Naive B cell (primary cell): ENCODE data around the gene LYPD8. TPM values are rescaled to one million over a fixed set of nuclear protein-coding genes. Genes with fewer than 3 reads are reported as not detected.

Experiments
- ATAC-seq, 2 donors: fragments of 150-1000 bp; cut with Tn5 transposase; 2 replicates each; pipeline ENCODE4 v1.10.0; 2021; ENCODE audit warnings: low read depth in 2 of 2, mild to moderate bottlenecking in 2 of 2, moderate library complexity in 2 of 2
- DNase-seq: peaks from one replicate; pipeline ENCODE4 v3.0.0; 2022
- H3K27ac Mint-ChIP-seq, 6 donors: one replicate each; pipeline ENCODE4 v1.8.0; 2020 to 2022; ENCODE audit warnings: mild to moderate bottlenecking in 6 of 6, mixed read lengths in 6 of 6, moderate library complexity in 5 of 6, inconsistent platforms in 2 of 6
- H3K27me3 Mint-ChIP-seq, 3 donors: one replicate each; pipeline ENCODE4 v1.8.0; 2021 to 2022; ENCODE audit warnings: mixed read lengths in 3 of 3, mild to moderate bottlenecking in 1 of 3
- H3K36me3 Mint-ChIP-seq, 2 donors: one replicate each; pipeline ENCODE4 v1.8.0; 2020 to 2022; ENCODE audit warnings: mixed read lengths in 2 of 2, inconsistent platforms in 1 of 2, mild to moderate bottlenecking in 1 of 2
- H3K4me1 Mint-ChIP-seq, 3 donors: one replicate each; pipeline ENCODE4 v1.8.0; 2020 to 2022; ENCODE audit warnings: mixed read lengths in 3 of 3, inconsistent platforms in 1 of 3, mild to moderate bottlenecking in 1 of 3, moderate library complexity in 1 of 3
- H3K4me3 Mint-ChIP-seq, 8 donors: one replicate each; pipeline ENCODE4 v1.8.0; 2020 to 2022; ENCODE audit warnings: mild to moderate bottlenecking in 8 of 8, mixed read lengths in 8 of 8, moderate library complexity in 8 of 8, inconsistent platforms in 2 of 8
- H3K9me3 Mint-ChIP-seq, 7 donors: one replicate each; pipeline ENCODE4 v1.8.0; 2020 to 2022; ENCODE audit warnings: mixed read lengths in 7 of 7, mild to moderate bottlenecking in 5 of 7, inconsistent platforms in 2 of 7, moderate library complexity in 1 of 7
- polyA plus RNA-seq, 6 donors: library from polyadenylated mRNA; unstranded; fragments of 300-500 nt; fragmentation: Illumina TruSeq; gene quantifications; one replicate each; pipeline ENCODE4 v1.2.3, GENCODE V29; 2021; ENCODE audit warnings: low read depth in 6 of 6

Gene LYPD8
- polyA plus RNA-seq, 6 donors from 2014 or later: 0.39 TPM; not detected in 5

DNA sequence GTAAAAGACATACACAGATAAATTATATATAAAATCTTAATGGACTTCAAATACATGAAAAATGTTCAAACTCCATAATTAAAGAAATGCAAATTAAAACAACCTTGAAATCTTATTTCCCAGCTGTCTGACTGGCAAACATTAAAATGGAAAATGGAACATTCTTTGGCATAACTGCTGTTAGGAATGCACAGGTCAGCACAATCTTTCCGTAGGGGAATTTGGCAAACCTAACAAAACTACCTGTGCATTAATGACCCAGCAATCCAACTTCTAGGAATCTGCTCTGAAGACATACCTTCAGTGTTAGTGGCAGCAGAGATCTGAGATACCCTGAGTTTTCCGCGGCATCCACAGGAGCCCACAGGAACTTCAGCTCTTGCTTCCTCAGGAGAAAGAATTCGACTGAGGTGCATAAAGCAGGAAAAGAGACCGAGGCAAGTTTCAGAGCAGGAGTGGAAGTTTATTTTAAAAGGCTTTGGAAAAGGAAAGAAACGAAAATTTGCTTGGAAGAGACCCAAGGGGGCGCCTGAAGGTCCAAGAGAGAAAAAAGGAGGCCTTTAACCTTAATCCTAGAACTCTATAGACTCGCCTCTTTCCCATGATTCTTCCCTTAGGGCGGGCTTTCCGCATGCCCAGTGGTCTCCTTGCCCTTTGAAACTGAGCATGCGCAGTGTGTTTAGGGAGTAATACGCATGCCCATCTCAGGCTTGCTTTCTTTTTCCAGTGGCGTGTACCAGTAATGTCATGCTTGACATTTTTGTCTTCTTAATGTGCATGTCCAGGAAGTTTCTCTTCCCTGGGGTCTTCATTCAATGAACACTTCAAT, 24.8 kb downstream of the LYPD8 start:
- Mint-ChIP-seq H3K4me3 (no peak overlapping the region), H3K27ac (no peak overlapping the region), H3K27me3 (no peaks in the 10 kb centered on the region), H3K36me3 (peaks cover 0 to 7% of the 10 kb centered on the region in 2 donors), H3K4me1 (no peaks in the 10 kb centered on the region), H3K9me3 (peaks cover 0 to 10% (median 7%) of the 10 kb centered on the region in 7 donors)
- DNase-seq: no peak
- no peak for ATAC-seq

DNA sequence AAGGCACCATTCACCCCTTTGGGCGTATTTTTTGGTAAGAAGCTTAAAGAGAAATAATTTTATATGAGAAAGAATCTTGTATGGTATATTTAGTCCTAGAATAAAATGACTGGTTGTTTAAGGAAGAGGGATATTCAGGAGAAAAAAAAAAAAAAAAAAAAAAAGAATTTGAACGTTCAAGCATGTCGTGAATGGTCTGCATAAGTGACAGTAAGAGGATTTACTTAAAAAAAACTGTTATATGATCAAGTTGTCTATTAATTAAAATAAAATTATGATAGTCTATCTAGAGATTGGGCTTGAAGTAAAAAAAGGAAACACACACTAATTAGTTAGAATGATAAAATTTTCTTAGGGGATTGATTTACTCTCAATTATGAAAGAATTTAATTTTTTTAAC, 41.3 kb downstream of the LYPD8 start:
- no peak for DNase-seq
- Mint-ChIP-seq H3K27me3 (peaks cover 0 to 19% (median 17%) of the 10 kb centered on the region in 3 donors), H3K4me3 (no peak overlapping the region), H3K9me3 (peaks cover 0 to 41% (median 29%) of the 10 kb centered on the region in 7 donors), H3K4me1 (peaks cover 0 to 8% (median 6%) of the 10 kb centered on the region in 3 donors), H3K36me3 (peaks cover 1 to 26% of the 10 kb centered on the region in 2 donors), H3K27ac (no peak overlapping the region)
- no peak for ATAC-seq

DNA sequence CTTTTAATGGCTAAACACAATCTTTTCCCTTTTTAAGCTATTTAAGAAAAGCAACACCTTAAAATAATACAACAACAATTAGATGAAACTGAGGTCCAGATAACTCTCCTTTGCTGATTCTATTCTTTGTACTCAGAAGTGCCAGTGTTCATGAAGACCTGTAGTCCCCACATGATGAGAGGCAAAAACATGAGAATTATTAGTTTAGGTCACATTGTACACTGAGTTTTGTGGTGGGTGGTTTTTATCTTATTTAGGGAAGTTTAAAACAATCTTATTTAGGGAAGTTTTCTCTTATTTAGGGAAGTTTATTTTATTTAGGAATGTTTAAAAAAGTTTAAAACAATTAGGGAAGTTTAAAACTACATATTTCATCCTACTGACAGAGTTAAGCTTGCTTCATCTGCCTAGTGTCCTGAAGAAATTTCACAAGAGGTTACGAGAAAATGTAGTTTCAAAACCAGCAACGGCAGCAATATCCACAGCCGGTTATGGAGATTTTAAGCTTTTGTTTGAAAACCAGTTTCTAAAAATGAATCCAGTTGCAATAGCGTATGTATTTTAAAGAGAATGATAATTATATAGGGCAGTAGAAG, 45.2 kb downstream of the LYPD8 start:
- peaks cover 0 to 8% (median 5%) of the 10 kb centered on the region in 3 donors for H3K4me1 Mint-ChIP-seq
- no peak overlapping the region for H3K27ac Mint-ChIP-seq
- DNase-seq (no peak), ATAC-seq (no peak)
- no peak overlapping the region for H3K4me3 Mint-ChIP-seq
- H3K27me3 Mint-ChIP-seq: peaks cover 0 to 19% (median 17%) of the 10 kb centered on the region in 3 donors
- peaks cover 0 to 14% of the 10 kb centered on the region in 2 donors for H3K36me3 Mint-ChIP-seq
- peaks cover 0 to 22% (median 17%) of the 10 kb centered on the region in 7 donors for H3K9me3 Mint-ChIP-seq

DNA sequence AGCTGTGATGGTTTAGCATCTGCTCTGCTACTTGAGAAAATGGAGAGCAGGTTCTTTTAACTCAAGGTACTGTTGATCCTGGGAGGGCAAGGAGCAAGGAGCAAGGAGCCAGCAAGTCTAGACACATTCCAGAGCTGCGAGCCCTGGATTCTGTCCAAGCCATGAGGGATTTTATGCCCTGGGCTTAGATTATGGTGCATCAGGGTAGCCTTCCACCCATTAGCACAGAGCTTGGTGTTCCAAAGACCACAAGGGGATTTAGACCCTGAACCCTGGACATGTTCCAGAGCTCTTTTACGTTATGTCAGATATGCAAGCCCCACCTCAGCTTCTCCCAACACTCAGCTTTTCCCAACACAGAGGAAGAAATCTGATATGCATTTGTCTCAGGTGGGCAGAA, 51.0 kb downstream of the LYPD8 start:
- no peak for DNase-seq
- no peak for ATAC-seq
- Mint-ChIP-seq H3K36me3 (no peaks in the 10 kb centered on the region), H3K4me1 (peaks cover 0 to 6% (median 0%) of the 10 kb centered on the region in 3 donors), H3K9me3 (no peaks in the 10 kb centered on the region), H3K27ac (peak overlapping the region in 1 of 6 donors; percentile 67), H3K4me3 (no peak overlapping the region), H3K27me3 (no peaks in the 10 kb centered on the region)

DNA sequence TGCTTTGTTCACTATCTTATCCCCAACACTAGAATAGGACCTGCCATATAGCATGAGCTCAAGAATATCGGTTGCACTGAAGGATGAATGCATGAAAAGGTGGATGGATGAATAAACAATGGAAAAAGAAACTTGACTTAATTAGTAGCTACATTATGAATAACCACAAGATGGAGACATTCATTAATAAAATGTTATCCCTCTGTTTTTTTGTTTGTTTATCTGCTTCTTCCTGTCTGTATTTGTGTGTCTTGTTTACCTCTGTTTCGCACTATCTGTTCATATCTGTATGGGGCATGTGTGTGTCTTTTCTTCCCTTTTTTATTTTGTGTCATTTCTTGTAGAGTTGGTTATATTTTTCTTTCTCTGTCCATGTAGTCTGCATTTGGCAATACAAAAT, 51.9 kb downstream of the LYPD8 start:
- no peak overlapping the region for H3K27ac Mint-ChIP-seq
- no peak overlapping the region for H3K4me3 Mint-ChIP-seq
- H3K4me1 Mint-ChIP-seq: peaks cover 0 to 6% (median 0%) of the 10 kb centered on the region in 3 donors
- H3K36me3 Mint-ChIP-seq: no peaks in the 10 kb centered on the region
- peak; percentile 5 for DNase-seq
- H3K9me3 Mint-ChIP-seq: no peaks in the 10 kb centered on the region
- peaks cover 0 to 7% (median 0%) of the 10 kb centered on the region in 3 donors for H3K27me3 Mint-ChIP-seq
- ATAC-seq: no peak

DNA sequence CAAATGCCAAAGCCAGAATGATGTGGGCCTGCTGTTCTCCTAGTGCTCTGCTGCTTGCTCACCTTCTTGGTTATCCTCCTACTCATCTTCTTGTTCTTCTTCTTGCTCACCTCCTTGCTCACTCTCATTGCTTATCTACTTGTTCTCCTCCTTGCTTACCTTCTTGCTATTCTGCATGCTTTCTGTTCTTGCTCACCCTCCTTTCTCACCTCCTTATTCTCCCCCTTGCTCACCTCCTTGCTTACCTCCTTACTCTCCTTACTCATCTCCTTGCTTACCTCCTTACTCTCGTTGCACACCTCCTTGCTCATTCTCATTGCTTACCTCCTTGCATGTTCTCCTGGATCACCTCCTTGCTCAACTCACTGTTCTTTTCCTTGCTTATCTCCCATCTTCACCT, 52.8 kb downstream of the LYPD8 start, which contains the start of gene OR14I1:
Gene OR14I1, minus strand, starts transcription at position 53 of the 400 bp plus-strand sequence.
- ATAC-seq: no peak
- DNase-seq: no peak
- Mint-ChIP-seq H3K4me1 (peaks cover 0 to 6% (median 0%) of the 10 kb centered on the region in 3 donors), H3K27me3 (peaks cover 0 to 7% (median 0%) of the 10 kb centered on the region in 3 donors), H3K4me3 (no peak within 1 kb of the TSS), H3K9me3 (no peaks in the 10 kb centered on the region), H3K36me3 (no peaks in the 10 kb centered on the region), H3K27ac (no peak within 1 kb of the TSS)

DNA sequence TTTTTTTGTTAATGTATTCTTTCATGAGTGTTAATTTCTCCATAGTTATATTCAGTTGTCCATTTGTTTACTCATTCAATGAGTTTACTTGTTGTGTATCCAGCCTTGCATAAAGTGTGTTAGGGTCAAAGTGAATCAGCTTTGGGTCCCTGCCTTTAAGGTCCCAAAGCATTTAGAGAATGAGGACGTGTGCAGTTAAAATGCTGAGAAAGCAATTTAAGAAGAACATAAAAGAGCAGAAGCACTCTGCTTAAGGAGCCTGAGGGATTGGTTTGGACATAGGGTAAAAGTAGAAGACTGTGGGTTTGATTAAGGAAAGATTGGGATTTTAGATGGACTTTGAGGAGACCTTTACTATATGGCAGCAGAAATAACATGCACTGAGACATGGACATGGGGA, 56.5 kb downstream of the LYPD8 start:
- H3K27ac Mint-ChIP-seq: peak overlapping the region in 1 of 6 donors; percentile 10

DNA sequence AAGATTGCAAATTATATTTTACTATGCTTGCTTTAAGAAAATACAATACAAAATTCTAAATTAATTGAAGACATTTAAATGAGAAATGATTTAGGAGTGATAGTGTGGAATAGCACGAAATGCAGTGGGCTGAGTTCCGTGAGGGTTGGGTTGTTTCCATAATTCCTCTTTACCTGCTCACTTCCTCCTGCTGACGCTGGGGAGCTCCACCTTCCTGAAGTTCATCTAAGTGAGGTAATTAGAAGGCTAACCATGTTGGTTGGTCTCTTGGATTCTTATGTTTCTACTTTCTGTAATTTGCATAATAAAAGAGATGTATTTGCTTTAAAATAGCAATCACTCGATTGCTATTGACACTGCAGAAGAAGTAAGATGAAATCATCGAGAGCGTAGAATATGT, 57.7 kb downstream of the LYPD8 start:
- no peak for ATAC-seq
- peaks cover 0 to 7% (median 0%) of the 10 kb centered on the region in 3 donors for H3K27me3 Mint-ChIP-seq
- H3K4me3 Mint-ChIP-seq: peak overlapping the region in 1 of 8 donors; percentile 3
- no peak overlapping the region for H3K27ac Mint-ChIP-seq
- no peaks in the 10 kb centered on the region for H3K9me3 Mint-ChIP-seq
- no peak for DNase-seq
- no peaks in the 10 kb centered on the region for H3K36me3 Mint-ChIP-seq
- H3K4me1 Mint-ChIP-seq: peaks cover 15 to 17% (median 16%) of the 10 kb centered on the region in 3 donors

More for the DNA sequence above, 56.5 kb downstream of the LYPD8 start:
- DNase-seq (no peak), ATAC-seq (no peak)
- no peak overlapping the region for H3K4me3 Mint-ChIP-seq
- peaks cover 15 to 17% (median 16%) of the 10 kb centered on the region in 3 donors for H3K4me1 Mint-ChIP-seq
- peaks cover 0 to 7% (median 0%) of the 10 kb centered on the region in 3 donors for H3K27me3 Mint-ChIP-seq
- H3K36me3 Mint-ChIP-seq: no peaks in the 10 kb centered on the region
- no peaks in the 10 kb centered on the region for H3K9me3 Mint-ChIP-seq

DNA sequence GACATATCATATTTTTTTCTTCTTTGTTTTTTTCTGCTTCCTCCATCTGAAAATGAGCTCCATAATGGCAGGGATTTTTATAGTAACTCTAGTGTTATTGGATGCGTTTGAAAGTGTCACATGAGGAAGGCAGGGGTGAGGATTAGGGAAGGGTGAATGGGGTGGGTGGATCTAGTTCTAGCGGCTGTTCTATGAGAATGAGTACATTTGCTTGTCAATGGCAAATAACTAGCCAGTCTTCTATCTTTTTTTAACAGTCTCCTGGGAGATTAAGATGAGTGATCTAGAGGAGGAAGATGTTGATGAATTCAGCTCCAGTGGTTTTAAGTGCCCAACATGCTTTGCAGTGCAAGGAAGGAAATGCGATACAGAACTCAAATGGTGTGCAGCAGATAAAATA, 58.8 kb downstream of the LYPD8 start:
- H3K4me3 Mint-ChIP-seq: peak overlapping the region in 4 of 8 donors; percentile 21 to 55 (median 46)
- DNase-seq: no peak
- peak; percentile 21 to 25 for ATAC-seq
- peaks cover 16 to 22% (median 20%) of the 10 kb centered on the region in 3 donors for H3K4me1 Mint-ChIP-seq
- peaks cover 0 to 8% of the 10 kb centered on the region in 2 donors for H3K36me3 Mint-ChIP-seq
- H3K9me3 Mint-ChIP-seq: peaks cover 0 to 5% (median 0%) of the 10 kb centered on the region in 7 donors
- H3K27me3 Mint-ChIP-seq: peaks cover 0 to 14% (median 0%) of the 10 kb centered on the region in 3 donors
- peak overlapping the region in 5 of 6 donors; percentile 26 to 83 (median 63) for H3K27ac Mint-ChIP-seq

DNA sequence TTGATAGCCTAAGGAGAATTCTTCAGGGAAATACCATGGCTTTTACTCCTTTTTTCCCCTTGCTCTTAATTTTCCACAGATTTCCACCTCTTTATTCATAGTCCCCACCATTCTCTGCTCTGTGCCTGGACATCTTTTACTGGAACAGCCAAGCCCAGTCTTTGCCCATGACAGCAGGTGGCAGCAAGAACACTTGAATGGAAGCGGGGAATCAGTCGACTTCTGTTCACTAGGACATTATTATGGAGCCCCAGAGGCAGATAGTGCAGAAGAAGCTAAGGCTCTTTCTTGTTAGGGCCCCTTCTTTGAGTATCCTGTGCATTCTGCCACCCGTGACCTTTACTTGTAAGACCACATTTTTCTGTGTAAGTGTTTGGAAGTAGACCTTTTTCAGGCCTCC, 59.3 kb downstream of the LYPD8 start:
- Mint-ChIP-seq H3K27ac (peak overlapping the region in 2 of 6 donors; percentile 37 to 83), H3K27me3 (peaks cover 0 to 14% (median 0%) of the 10 kb centered on the region in 3 donors), H3K4me1 (peaks cover 16 to 22% (median 20%) of the 10 kb centered on the region in 3 donors), H3K9me3 (peaks cover 0 to 5% (median under 1%) of the 10 kb centered on the region in 7 donors), H3K36me3 (peaks cover 0 to 8% of the 10 kb centered on the region in 2 donors), H3K4me3 (peak overlapping the region in 4 of 8 donors; percentile 21 to 59 (median 34))
- DNase-seq (no peak), ATAC-seq (peak; percentile 43 to 45)

DNA sequence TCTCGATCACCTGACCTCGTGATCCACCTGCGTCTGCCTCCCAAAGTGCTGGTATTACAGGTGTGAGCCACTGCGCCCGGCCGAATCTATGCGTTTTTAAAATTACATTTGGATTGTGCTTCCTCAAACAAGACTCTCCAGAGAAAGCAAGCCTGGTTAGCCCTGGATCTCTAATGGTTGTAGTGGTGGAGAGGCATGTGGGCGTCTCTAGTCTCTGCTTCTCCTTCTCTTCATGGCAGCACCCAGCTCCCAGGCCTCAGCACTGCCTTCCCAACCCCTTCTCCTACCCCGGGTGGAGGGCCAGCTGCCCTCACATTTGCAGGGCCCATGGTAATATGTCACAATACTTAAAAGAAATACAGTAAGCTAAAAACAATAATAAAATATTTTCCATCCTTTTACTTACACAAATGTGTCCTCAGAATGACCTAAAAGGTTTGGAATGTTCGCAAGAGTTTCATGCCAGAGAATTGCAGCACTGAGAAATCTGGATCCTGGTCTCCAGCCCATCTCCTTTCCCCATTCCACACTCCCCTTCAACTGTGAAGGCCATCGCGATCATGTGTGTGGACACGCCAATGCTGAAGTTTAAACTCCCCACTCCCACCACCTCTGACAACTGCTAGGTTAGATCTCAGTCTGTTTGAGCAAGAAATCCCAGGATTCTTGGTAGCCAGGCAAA, 60.0 kb downstream of the LYPD8 start:
- no peak for DNase-seq
- peaks cover 16 to 22% (median 20%) of the 10 kb centered on the region in 3 donors for H3K4me1 Mint-ChIP-seq
- peaks cover 0 to 8% of the 10 kb centered on the region in 2 donors for H3K36me3 Mint-ChIP-seq
- peaks cover 0 to 14% (median 0%) of the 10 kb centered on the region in 3 donors for H3K27me3 Mint-ChIP-seq
- no peak overlapping the region for H3K4me3 Mint-ChIP-seq
- no peak for ATAC-seq
- peaks cover 0 to 7% (median 4%) of the 10 kb centered on the region in 7 donors for H3K9me3 Mint-ChIP-seq
- H3K27ac Mint-ChIP-seq: peak overlapping the region in 2 of 6 donors; percentile 21 to 92

DNA sequence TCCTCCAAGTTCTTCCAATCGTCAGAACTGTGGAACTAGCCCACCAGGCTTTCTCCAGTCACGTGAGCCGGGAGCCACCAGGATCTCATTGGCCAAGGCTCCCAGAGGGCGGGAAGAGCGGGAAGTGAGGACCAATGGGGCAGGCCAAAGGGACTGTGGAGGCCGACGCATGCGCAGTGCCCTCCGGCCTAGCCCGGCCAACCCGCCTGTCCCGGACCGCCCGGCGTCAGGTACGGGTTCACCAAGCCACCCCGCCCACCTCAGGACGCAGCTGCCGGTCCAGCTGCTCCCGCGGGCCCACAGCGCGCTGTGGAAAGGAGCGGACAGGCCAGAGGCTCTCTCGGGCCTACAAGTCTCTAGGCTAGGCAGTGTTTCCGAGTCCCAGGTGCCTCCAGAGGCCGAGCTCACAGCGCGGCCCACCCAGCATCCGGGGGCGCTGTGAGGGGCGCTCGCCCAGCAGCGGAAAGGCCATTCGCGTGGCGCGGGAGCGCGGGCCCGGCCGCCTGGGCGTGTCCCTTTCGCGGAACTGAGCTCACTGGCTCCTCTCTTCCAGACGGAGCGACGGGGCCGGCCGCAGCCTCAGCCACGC, 63.9 kb downstream of the LYPD8 start:
- no peak overlapping the region for H3K27ac Mint-ChIP-seq
- DNase-seq: no peak
- H3K9me3 Mint-ChIP-seq: peaks cover 4 to 17% (median 10%) of the 10 kb centered on the region in 7 donors
- peaks cover 0 to 8% of the 10 kb centered on the region in 2 donors for H3K36me3 Mint-ChIP-seq
- ATAC-seq: no peak
- peaks cover 0 to 7% (median 0%) of the 10 kb centered on the region in 3 donors for H3K27me3 Mint-ChIP-seq
- H3K4me1 Mint-ChIP-seq: peaks cover 19 to 28% (median 23%) of the 10 kb centered on the region in 3 donors
- no peak overlapping the region for H3K4me3 Mint-ChIP-seq
